GM23338 (cell line): ENCODE measurements around the gene KRTAP4-3. TPM values are rescaled to one million over a fixed set of nuclear protein-coding genes. Genes with fewer than 3 reads are reported as not detected.

Experiments
- ATAC-seq: fragments of 200-7000 bp; cut with Tn5 transposase; 3 replicates; pipeline ENCODE4 v1.9.1; 2020
- DNase-seq: peaks from one replicate; pipeline ENCODE4 v3.0.0-alpha.2; 2015; ENCODE audit warnings: low spot score
- H2AFZ ChIP-seq: fragments of 200-600 bp; sonication (generic); 2 replicates; pipeline ENCODE4 v1.8.0; 2016; ENCODE audit warnings: antibody characterized with exemption, mild to moderate bottlenecking, moderate library complexity
- H3F3A ChIP-seq: fragments of 200-600 bp; sonication (generic); replicated peaks from 2 replicates; pipeline ENCODE4 v1.8.0; 2017; ENCODE audit warnings: antibody characterized with exemption, mixed run types, low read depth
- H3K27ac ChIP-seq: fragments of 200-600 bp; sonication (generic); 2 replicates; pipeline ENCODE4 v1.6.1; 2016; ENCODE audit warnings: low read depth
- H3K27me3 ChIP-seq: fragments of 200-600 bp; sonication (generic); 2 replicates; pipeline ENCODE4 v1.8.0; 2016; ENCODE audit warnings: mild to moderate bottlenecking, mixed run types, moderate library complexity; ENCODE audit not compliant: insufficient read depth
- H3K36me3 ChIP-seq: fragments of 200-600 bp; sonication (generic); 2 replicates; pipeline ENCODE4 v1.8.0; 2016; ENCODE audit warnings: mild to moderate bottlenecking; ENCODE audit not compliant: insufficient read depth
- H3K4me1 ChIP-seq: fragments of 200-600 bp; sonication (generic); 2 replicates; pipeline ENCODE4 v1.8.0; 2016; ENCODE audit warnings: mild to moderate bottlenecking, moderate library complexity; ENCODE audit not compliant: insufficient read depth
- H3K4me2 ChIP-seq: fragments of 200-600 bp; sonication (generic); 2 replicates; pipeline ENCODE4 v1.7.1; 2017; ENCODE audit warnings: mixed run types
- H3K4me3 ChIP-seq: fragments of 200-600 bp; sonication (generic); 2 replicates; pipeline ENCODE4 v1.6.1; 2016; ENCODE audit warnings: mixed run types
- H3K79me2 ChIP-seq: fragments of 200-600 bp; sonication (generic); replicated peaks from 2 replicates; pipeline ENCODE4 v1.8.0; 2017; ENCODE audit warnings: mild to moderate bottlenecking; ENCODE audit not compliant: insufficient read depth
- H3K9me2 ChIP-seq: fragments of 200-600 bp; sonication (generic); 2 replicates; pipeline ENCODE4 v1.8.0; 2017; ENCODE audit not compliant: insufficient read depth
- H4K20me1 ChIP-seq: fragments of 200-600 bp; sonication (generic); replicated peaks from 2 replicates; pipeline ENCODE4 v1.8.0; 2017; ENCODE audit warnings: mild to moderate bottlenecking; ENCODE audit not compliant: insufficient read depth
- H3K27ac Mint-ChIP-seq: 2 replicates; pipeline ENCODE4 v1.8.0; 2020; ENCODE audit warnings: inconsistent platforms, mild to moderate bottlenecking, moderate library complexity, mixed read lengths
- H3K27me3 Mint-ChIP-seq: 3 replicates; pipeline ENCODE4 v1.8.0; 2022; ENCODE audit warnings: low read depth, mild to moderate bottlenecking, moderate library complexity, mixed read lengths, inconsistent platforms; ENCODE audit not compliant: insufficient read depth, poor library complexity
- H3K36me3 Mint-ChIP-seq: 3 replicates; pipeline ENCODE4 v1.8.0; 2021; ENCODE audit warnings: low read depth, mild to moderate bottlenecking, inconsistent platforms, moderate library complexity, mixed read lengths
- H3K4me1 Mint-ChIP-seq: 3 replicates; pipeline ENCODE4 v1.8.0; 2020; ENCODE audit warnings: mild to moderate bottlenecking, inconsistent platforms, mixed read lengths
- H3K4me3 Mint-ChIP-seq: 3 replicates; pipeline ENCODE4 v1.8.0; 2021; ENCODE audit warnings: moderate library complexity, mild to moderate bottlenecking, inconsistent platforms, mixed read lengths
- H3K9me3 Mint-ChIP-seq: 3 replicates; pipeline ENCODE4 v1.8.0; 2020; ENCODE audit warnings: moderate library complexity, mild to moderate bottlenecking, inconsistent platforms, mixed read lengths
- CREB1 ChIP-seq: fragments of 250-450 bp; sonication (Bioruptor Pico); IDR thresholded peaks from 2 replicates; pipeline ENCODE4 v1.5.0; 2020; ENCODE audit warnings: low read depth, mild to moderate bottlenecking, moderate library complexity
- CTCF ChIP-seq, 2 experiments: fragments of 200-600 bp in 1 of 2; sonication (generic) in 1 of 2; conservative IDR thresholded peaks; 2 replicates each; pipeline versions ENCODE4 v1.5.1 to v1.6.1; 2016 to 2017; ENCODE audit warnings: antibody characterized with exemption in 2 of 2, low read depth in 2 of 2, mild to moderate bottlenecking in 2 of 2, moderate library complexity in 1 of 2
- ETS1 ChIP-seq: IDR thresholded peaks from 2 replicates; pipeline ENCODE4 v1.6.1; 2016; ENCODE audit warnings: antibody characterized with exemption
- EZH2 ChIP-seq: fragments of 200-600 bp; sonication (generic); IDR thresholded peaks from one replicate; pipeline ENCODE4 v1.8.0; 2017; ENCODE audit warnings: antibody characterized with exemption, mild to moderate bottlenecking, low read depth; ENCODE audit not compliant: unreplicated experiment
- EZH2phosphoT487 ChIP-seq: fragments of 200-600 bp; sonication (generic); IDR thresholded peaks from one replicate; pipeline ENCODE4 v1.8.1; 2018; ENCODE audit warnings: antibody characterized with exemption; ENCODE audit not compliant: unreplicated experiment
- JUNB ChIP-seq: IDR thresholded peaks from one replicate; pipeline ENCODE4 v1.6.1; 2016; ENCODE audit warnings: antibody characterized with exemption; ENCODE audit not compliant: unreplicated experiment
- NANOG ChIP-seq: IDR thresholded peaks from 2 replicates; pipeline ENCODE4 v1.6.1; 2016; ENCODE audit warnings: antibody characterized with exemption, borderline replicate concordance
- POLR2AphosphoS5 ChIP-seq: IDR thresholded peaks from 2 replicates; pipeline ENCODE4 v1.6.1; 2016; ENCODE audit warnings: antibody characterized with exemption, low read depth
- REST ChIP-seq: IDR thresholded peaks from one replicate; pipeline ENCODE4 v1.6.1; 2018; ENCODE audit warnings: antibody characterized with exemption; ENCODE audit not compliant: unreplicated experiment
- STAT1 ChIP-seq: IDR thresholded peaks from one replicate; pipeline ENCODE4 v1.6.1; 2016; ENCODE audit warnings: antibody characterized with exemption; ENCODE audit not compliant: unreplicated experiment
- ZNF114 ChIP-seq: fragments of 250-450 bp; sonication (Bioruptor Pico); IDR thresholded peaks from 2 replicates; pipeline ENCODE4 v1.5.0; 2020; ENCODE audit warnings: mild to moderate bottlenecking, moderate library complexity
- ZNF331 ChIP-seq: fragments of 250-450 bp; sonication (Bioruptor Pico); IDR thresholded peaks from 2 replicates; pipeline ENCODE4 v1.5.0; 2020; ENCODE audit warnings: low read depth, mild to moderate bottlenecking, moderate library complexity
- ZNF462 ChIP-seq: fragments of 250-450 bp; sonication (Bioruptor Pico); IDR thresholded peaks from 2 replicates; pipeline ENCODE4 v1.5.0; 2020; ENCODE audit warnings: mild to moderate bottlenecking, moderate library complexity
- long read RNA-seq: library from polyadenylated mRNA; unstranded; transcript quantifications from one replicate; pipeline ENCODE4 v2.0.0, GENCODE V29; 2020; ENCODE audit not compliant: unreplicated experiment
- polyA plus RNA-seq: library from polyadenylated mRNA; unstranded; fragments of >200 nt; fragmentation: Nextera tagmentation; extraction: Ambion mirVana; gene quantifications from 2 replicates; pipeline ENCODE4 v1.2.1, GENCODE V29; 2016
- total RNA-seq: library from RNA; depleted of rRNA; stranded (reverse); fragments of >200 nt; shearing (Covaris generic); gene quantifications from 2 replicates; pipeline ENCODE4 v1.2.3, GENCODE V29; 2014; rRNA removed

The KRTAP4-3 gene
- total RNA-seq (not detected in 2 replicates), polyA plus RNA-seq (not detected in 2 replicates)
- long read RNA-seq, result 0 reads

- Histone ChIP-seq H3K27ac (no peak within 1 kb of the TSS), H3F3A (no peaks in the 10 kb centered on the region), H4K20me1 (no peaks in the 10 kb centered on the region), H3K4me1 (no peaks in the 10 kb centered on the region), H2AFZ (no peak within 1 kb of the TSS), H3K79me2 (no peaks in the 10 kb centered on the region), H3K4me3 (no peak within 1 kb of the TSS), H3K27me3 (no peaks in the 10 kb centered on the region), H3K4me2 (no peak within 1 kb of the TSS), H3K9me2 (no peaks in the 10 kb centered on the region), H3K36me3 (no peaks in the 10 kb centered on the region)
- peaks cover 2% of the 10 kb centered on the region for H3K27me3 Mint-ChIP-seq
- no peak for ATAC-seq
- H3K27ac Mint-ChIP-seq, result no peak within 1 kb of the TSS
- DNase-seq, result no peak
- TF ChIP-seq JUNB, result no peak
- no peak for TF ChIP-seq CTCF (conservative IDR thresholded peaks at IDR 0.05; ENCODE audit: low read depth in 2 of 2)
- no peak for TF ChIP-seq REST
- no peak for TF ChIP-seq POLR2AphosphoS5
- no peak for TF ChIP-seq EZH2
- no peak for TF ChIP-seq STAT1
- no peak for TF ChIP-seq ZNF462 (CRISPR knock-in tag)
- no peak for TF ChIP-seq ZNF331 (CRISPR knock-in tag)
- no peak for TF ChIP-seq NANOG
- TF ChIP-seq EZH2phosphoT487, result no peak
- TF ChIP-seq ETS1, result no peak
- TF ChIP-seq ZNF114, result no peak
- no peak for TF ChIP-seq CREB1
- H3K9me3 Mint-ChIP-seq, result no peaks in the 10 kb centered on the region; the same call in 2 of the 3 replicates
- H3K4me1 Mint-ChIP-seq, result peaks cover 2% of the 10 kb centered on the region; the same call in 1 of the 3 replicates
- no peaks in the 10 kb centered on the region for H3K36me3 Mint-ChIP-seq
- H3K4me3 Mint-ChIP-seq, result no peak within 1 kb of the TSS
Measured at GRCh38 chr17:41168121-41168520, at the start of gene KRTAP4-3. Gene KRTAP4-3 (minus strand): TSS chr17:41168221. CDS start chr17:41168172, 49 bp downstream.
